ENCODE data around the gene GNA12.
"Not testable (repeated sequence)": the region's sequence is repeated elsewhere in the genome, so short reads cannot be mapped to it uniquely, and the experiment has no call there.

GNA12 gene

GRCh38 chr7:2859952-2860351 lies 15.8 kb upstream of the GNA12 start:
- H3K27ac ChIP-seq = peak overlapping the region; percentile 76
- no peak for TF ChIP-seq ZFX (IDR thresholded peaks at IDR 0.05; ENCODE audit: borderline replicate concordance)
- TF ChIP-seq, protein P1, sequence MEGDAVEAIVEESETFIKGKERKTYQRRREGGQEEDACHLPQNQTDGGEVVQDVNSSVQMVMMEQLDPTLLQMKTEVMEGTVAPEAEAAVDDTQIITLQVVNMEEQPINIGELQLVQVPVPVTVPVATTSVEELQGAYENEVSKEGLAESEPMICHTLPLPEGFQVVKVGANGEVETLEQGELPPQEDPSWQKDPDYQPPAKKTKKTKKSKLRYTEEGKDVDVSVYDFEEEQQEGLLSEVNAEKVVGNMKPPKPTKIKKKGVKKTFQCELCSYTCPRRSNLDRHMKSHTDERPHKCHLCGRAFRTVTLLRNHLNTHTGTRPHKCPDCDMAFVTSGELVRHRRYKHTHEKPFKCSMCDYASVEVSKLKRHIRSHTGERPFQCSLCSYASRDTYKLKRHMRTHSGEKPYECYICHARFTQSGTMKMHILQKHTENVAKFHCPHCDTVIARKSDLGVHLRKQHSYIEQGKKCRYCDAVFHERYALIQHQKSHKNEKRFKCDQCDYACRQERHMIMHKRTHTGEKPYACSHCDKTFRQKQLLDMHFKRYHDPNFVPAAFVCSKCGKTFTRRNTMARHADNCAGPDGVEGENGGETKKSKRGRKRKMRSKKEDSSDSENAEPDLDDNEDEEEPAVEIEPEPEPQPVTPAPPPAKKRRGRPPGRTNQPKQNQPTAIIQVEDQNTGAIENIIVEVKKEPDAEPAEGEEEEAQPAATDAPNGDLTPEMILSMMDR (IDR thresholded peaks at IDR 0.05) = no peak

- no peak overlapping the region for H3K27ac ChIP-seq
- TF ChIP-seq ZFX (IDR thresholded peaks at IDR 0.05; ENCODE audit: borderline replicate concordance) = no peak
Measured at GRCh38 chr7:2858621-2859020, 14.5 kb upstream of the GNA12 start.

DNA sequence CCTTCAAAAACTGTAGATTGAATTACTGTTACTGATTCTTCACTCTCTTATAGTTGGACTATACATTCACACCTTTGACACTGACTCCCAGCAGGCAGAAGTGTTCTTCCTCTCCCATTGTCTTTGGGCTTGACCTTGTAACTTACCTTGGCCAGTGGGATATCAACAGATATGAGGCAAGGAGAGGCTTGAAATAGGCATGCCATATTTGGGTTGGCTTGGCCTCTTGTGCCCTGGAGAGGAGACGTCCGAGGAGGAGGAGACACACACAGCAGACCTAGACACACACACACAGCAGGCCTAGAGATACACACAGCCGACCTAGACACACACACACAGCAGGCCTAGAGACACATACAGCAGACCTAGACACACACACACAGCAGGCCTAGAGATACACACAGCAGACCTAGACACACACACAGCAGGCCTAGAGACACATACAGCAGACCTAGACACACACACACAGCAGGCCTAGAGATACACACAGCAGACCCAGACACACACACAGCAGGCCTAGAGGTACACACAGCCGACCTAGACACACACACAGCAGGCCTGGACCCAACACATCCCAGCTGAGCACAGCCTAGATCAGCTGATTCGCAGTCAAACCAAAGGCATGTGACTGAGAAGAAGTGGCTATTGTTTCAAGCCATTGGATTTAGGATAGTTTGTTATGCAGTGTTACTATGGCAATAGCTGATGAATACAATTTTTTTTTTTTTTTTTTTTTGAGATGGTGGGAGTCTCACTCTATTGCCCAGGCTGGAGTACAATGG lies 12.5 kb upstream of the GNA12 start:
- TF ChIP-seq, protein P1 (IDR thresholded peaks at IDR 0.05) = no peak
- no peak for TF ChIP-seq ZFX (IDR thresholded peaks at IDR 0.05; ENCODE audit: borderline replicate concordance)
- H3K27ac ChIP-seq = no peak overlapping the region

- no peak overlapping the region for H3K27ac ChIP-seq
- TF ChIP-seq, protein P1 (IDR thresholded peaks at IDR 0.05) = no peak
- TF ChIP-seq ZFX (IDR thresholded peaks at IDR 0.05; ENCODE audit: borderline replicate concordance) = no peak
Measured at GRCh38 chr7:2855386-2855785, 11.3 kb upstream of the GNA12 start.

GRCh38 chr7:2853552-2853951 lies 9.4 kb upstream of the GNA12 start:
- not testable (repeated sequence) for H3K27ac ChIP-seq

DNA sequence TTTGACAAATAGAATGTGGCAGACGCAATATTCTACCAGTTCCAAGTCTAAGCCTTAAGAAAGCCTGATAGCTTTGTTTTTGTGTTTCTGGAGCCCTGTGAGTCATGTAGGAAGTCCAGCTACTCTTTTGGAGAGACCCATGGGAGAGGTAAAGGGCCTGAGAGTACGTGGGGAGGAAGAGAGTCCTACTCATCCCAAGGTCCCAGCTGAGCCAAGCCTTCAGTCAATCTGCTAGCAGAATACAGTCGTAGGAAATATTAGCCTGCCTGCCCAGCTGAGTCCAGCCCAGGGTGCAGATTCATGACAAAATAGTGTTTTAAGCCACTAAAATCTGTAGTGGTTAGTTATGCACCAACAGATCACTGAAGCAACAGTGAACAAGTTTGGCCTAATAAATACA lies 9.0 kb upstream of the GNA12 start:
- TF ChIP-seq, protein P1 (IDR thresholded peaks at IDR 0.05) = no peak
- no peak for TF ChIP-seq ZFX (IDR thresholded peaks at IDR 0.05; ENCODE audit: borderline replicate concordance)
- no peak overlapping the region for H3K27ac ChIP-seq

GRCh38 chr7:2851497-2851896 lies 7.4 kb upstream of the GNA12 start:
- TF ChIP-seq, protein P1 (IDR thresholded peaks at IDR 0.05) = no peak
- no peak for TF ChIP-seq ZFX (IDR thresholded peaks at IDR 0.05; ENCODE audit: borderline replicate concordance)
- no peak overlapping the region for H3K27ac ChIP-seq

DNA sequence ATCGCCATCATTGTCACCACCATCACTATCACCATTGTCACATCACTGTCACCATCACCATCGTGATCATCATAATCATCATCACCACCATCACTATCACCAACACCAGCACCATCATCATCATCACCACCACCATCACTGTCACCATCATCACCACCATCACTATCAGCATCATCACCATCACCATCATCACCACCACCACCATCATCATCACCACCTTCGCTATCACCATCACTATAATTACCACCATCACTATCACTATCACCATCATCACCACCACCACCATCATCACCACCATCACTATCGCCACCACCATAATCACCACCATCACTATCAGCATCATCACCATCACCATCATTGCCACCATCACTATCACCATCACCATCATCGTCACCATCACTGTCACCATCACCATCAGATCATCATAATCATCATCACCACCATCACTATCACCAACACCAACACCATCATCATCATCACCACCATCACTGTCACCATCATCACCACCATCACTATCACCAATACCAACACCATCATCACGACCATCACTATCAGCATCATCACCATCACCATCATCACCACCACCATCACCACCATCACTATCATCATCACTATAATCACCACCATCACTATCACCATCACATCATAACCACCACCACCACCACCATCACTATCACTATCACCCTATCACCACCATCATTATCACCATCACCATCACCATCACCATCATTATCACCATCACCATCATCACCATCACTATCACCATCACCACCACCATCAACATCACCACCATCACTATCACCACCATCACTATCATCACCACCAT lies 6.0 kb upstream of the GNA12 start:
- H3K27ac ChIP-seq = no peak overlapping the region
- TF ChIP-seq, protein P1 (IDR thresholded peaks at IDR 0.05) = no peak
- no peak for TF ChIP-seq ZFX (IDR thresholded peaks at IDR 0.05; ENCODE audit: borderline replicate concordance)

Data from 22Rv1 (cell line).